B cell (primary cell): Measurements from ENCODE around the gene SIRT4. TPM values are rescaled to one million over a fixed set of nuclear protein-coding genes. Genes with fewer than 3 reads are reported as not detected.
A peak's percentile ranks its signal among the peaks of the same experiment; 100 is the strongest.

Experiments
- ATAC-seq: fragments of 200-7000 bp; cut with Tn5 transposase; one replicate; pipeline ENCODE4 v1.10.0; 2021; ENCODE audit warnings: low read depth, mild to moderate bottlenecking, moderate number of reproducible peaks, moderate library complexity
- CTCF ChIA-PET: fragments of 350-600 bp; sonication (Branson Sonifier 250); formaldehyde crosslinking; loops from one replicate; lab custom pipeline; 2021; ENCODE audit warnings: antibody characterized with exemption, inconsistent platforms; lab: Charles Lee
- POLR2A ChIA-PET: fragments of 350-600 bp; sonication (Branson Sonifier 250); formaldehyde crosslinking; loops from one replicate; lab custom pipeline; 2021; ENCODE audit warnings: antibody characterized with exemption; lab: Charles Lee
- DNase-seq: peaks from one replicate; pipeline ENCODE4 v3.0.0; 2013
- H2AFZ ChIP-seq: 2 replicates; pipeline ENCODE4 v1.6.1; 2012; ENCODE audit warnings: mild to moderate bottlenecking, low read depth, low read length; ENCODE audit not compliant: insufficient read depth, poor library complexity, severe bottlenecking
- H3K27ac ChIP-seq, 2 donors: 1 replicate in 1 of 2; 2 replicates in 1 of 2; pipeline ENCODE4 v1.5.1; 2012 to 2013; ENCODE audit warnings: low read length in 2 of 2, mild to moderate bottlenecking in 2 of 2, moderate library complexity in 1 of 2
- H3K27me3 ChIP-seq, 4 experiments: fragments of 200-600 bp in 1 of 4; sonication (generic) in 1 of 4; replicated peaks in 1 of 4; 1 replicate in 2 of 4; 2 replicates in 2 of 4; pipeline versions ENCODE4 v1.6.1 to v1.7.0; 2013 to 2016; ENCODE audit warnings: low read length in 3 of 4, mild to moderate bottlenecking in 2 of 4, mixed read lengths in 1 of 4, moderate library complexity in 1 of 4; ENCODE audit not compliant: insufficient read depth in 4 of 4, control insufficient read depth in 3 of 4; ENCODE audit errors: control extremely low read depth in 1 of 4
- H3K36me3 ChIP-seq, 2 experiments: replicated peaks in 1 of 2; 1 replicate in 1 of 2; 2 replicates in 1 of 2; pipeline versions ENCODE4 v1.6.1 to v1.7.1; 2013; ENCODE audit warnings: low read length in 1 of 2; ENCODE audit not compliant: insufficient read depth in 2 of 2, control insufficient read depth in 1 of 2; ENCODE audit errors: control extremely low read depth in 1 of 2, extremely low read depth in 1 of 2
- H3K4me1 ChIP-seq, 2 donors: fragments of 200-600 bp in 1 of 2; sonication (generic) in 1 of 2; 1 replicate in 1 of 2; 2 replicates in 1 of 2; pipeline versions ENCODE4 v1.5.1 to v1.6.1; 2013 to 2017; ENCODE audit warnings: low read length in 2 of 2; ENCODE audit not compliant: control insufficient read depth in 2 of 2, insufficient read depth in 2 of 2
- H3K4me2 ChIP-seq: replicated peaks from 2 replicates; pipeline ENCODE3; 2012; ENCODE audit warnings: mild to moderate bottlenecking, low read depth, low read length; ENCODE audit not compliant: poor library complexity, severe bottlenecking
- H3K4me3 ChIP-seq, 5 experiments: fragments of 200-600 bp in 1 of 5; sonication (generic) in 1 of 5; 1 replicate in 3 of 5; 2 replicates in 2 of 5; pipeline versions ENCODE4 v1.5.1 to v1.7.0; 2011 to 2016; ENCODE audit warnings: low read length in 4 of 5, mild to moderate bottlenecking in 4 of 5, low read depth in 2 of 5, control low read depth in 1 of 5, moderate library complexity in 1 of 5; ENCODE audit not compliant: insufficient read depth in 1 of 5; ENCODE audit errors: control extremely low read depth in 1 of 5, extremely low read depth in 1 of 5
- H3K79me2 ChIP-seq: fragments of 200-600 bp; sonication (generic); one replicate; pipeline ENCODE4 v1.6.0; 2016; ENCODE audit warnings: low read length; ENCODE audit not compliant: control insufficient read depth, insufficient read depth
- H3K9ac ChIP-seq: fragments of 200-600 bp; sonication (generic); 2 replicates; pipeline ENCODE4 v1.6.1; 2017; ENCODE audit warnings: mild to moderate bottlenecking, low read length, moderate library complexity
- H3K9me3 ChIP-seq, 3 donors: one replicate each; pipeline versions ENCODE4 v1.6.1 to v1.7.1; 2013; ENCODE audit warnings: low read length in 2 of 3; ENCODE audit not compliant: control insufficient read depth in 2 of 3, insufficient read depth in 1 of 3; ENCODE audit errors: control extremely low read depth in 1 of 3
- H4K20me1 ChIP-seq: 2 replicates; pipeline ENCODE4 v1.6.0; 2012; ENCODE audit warnings: mild to moderate bottlenecking, low read length; ENCODE audit not compliant: insufficient read depth, control insufficient read depth, poor library complexity, severe bottlenecking
- H3K27ac Mint-ChIP-seq: one replicate; pipeline ENCODE4 v1.8.0; 2021; ENCODE audit warnings: mixed read lengths
- H3K27me3 Mint-ChIP-seq: one replicate; pipeline ENCODE4 v1.8.0; 2021; ENCODE audit warnings: mixed read lengths
- H3K4me1 Mint-ChIP-seq: one replicate; pipeline ENCODE4 v1.8.0; 2021; ENCODE audit warnings: mixed read lengths
- H3K4me3 Mint-ChIP-seq: one replicate; pipeline ENCODE4 v1.8.0; 2021; ENCODE audit warnings: mixed read lengths
- H3K9me3 Mint-ChIP-seq: one replicate; pipeline ENCODE4 v1.8.0; 2022; ENCODE audit warnings: mixed read lengths; ENCODE audit not compliant: insufficient read depth
- EZH2 ChIP-seq: IDR thresholded peaks from 2 replicates; pipeline ENCODE4 v1.6.1; 2012; ENCODE audit warnings: borderline replicate concordance, low read depth, mild to moderate bottlenecking, moderate library complexity, low read length; ENCODE audit not compliant: insufficient read depth, poor library complexity, severe bottlenecking
- WGBS: methylation state at CpG from one replicate; pipeline ENCODE4 v1.1.5; 2013; ENCODE audit warnings: missing lambda C conversion rate; ENCODE audit not compliant: insufficient coverage; 5-methylcytosine and 5-hydroxymethylcytosine counted together
- intact Hi-C: fragments of 100-400 bp; cut with micrococcal nuclease; formaldehyde crosslinking; loops from one replicate; pipeline ENCODE4 v1.10.0; 2022
- polyA plus RNA-seq: library from polyadenylated mRNA; depleted of rRNA; stranded (reverse); fragments of >200 nt; gene quantifications from 2 replicates; pipeline ENCODE4 v1.2.3, GENCODE V29; 2012
- total RNA-seq, 2 donors: library from RNA; stranded (reverse); fragments of 120-200 nt in 1 of 2; gene quantifications; 1 replicate in 1 of 2; 2 replicates in 1 of 2; pipeline versions ENCODE4 v1.2.3 to v1.2.4, GENCODE V29; 2013 to 2022
- TF ChIP-seq, protein P1 (sequence below): fragments of 200-600 bp; IDR thresholded peaks from one replicate; pipeline ENCODE4 v1.8.0; 2022; ENCODE audit warnings: antibody characterized with exemption, mild to moderate bottlenecking

The SIRT4 gene
- total and polyA plus RNA-seq, 2 donors (not counting 1 experiment from before 2014, with no cell fraction given) = 1.5 to 4.8 TPM

DNA sequence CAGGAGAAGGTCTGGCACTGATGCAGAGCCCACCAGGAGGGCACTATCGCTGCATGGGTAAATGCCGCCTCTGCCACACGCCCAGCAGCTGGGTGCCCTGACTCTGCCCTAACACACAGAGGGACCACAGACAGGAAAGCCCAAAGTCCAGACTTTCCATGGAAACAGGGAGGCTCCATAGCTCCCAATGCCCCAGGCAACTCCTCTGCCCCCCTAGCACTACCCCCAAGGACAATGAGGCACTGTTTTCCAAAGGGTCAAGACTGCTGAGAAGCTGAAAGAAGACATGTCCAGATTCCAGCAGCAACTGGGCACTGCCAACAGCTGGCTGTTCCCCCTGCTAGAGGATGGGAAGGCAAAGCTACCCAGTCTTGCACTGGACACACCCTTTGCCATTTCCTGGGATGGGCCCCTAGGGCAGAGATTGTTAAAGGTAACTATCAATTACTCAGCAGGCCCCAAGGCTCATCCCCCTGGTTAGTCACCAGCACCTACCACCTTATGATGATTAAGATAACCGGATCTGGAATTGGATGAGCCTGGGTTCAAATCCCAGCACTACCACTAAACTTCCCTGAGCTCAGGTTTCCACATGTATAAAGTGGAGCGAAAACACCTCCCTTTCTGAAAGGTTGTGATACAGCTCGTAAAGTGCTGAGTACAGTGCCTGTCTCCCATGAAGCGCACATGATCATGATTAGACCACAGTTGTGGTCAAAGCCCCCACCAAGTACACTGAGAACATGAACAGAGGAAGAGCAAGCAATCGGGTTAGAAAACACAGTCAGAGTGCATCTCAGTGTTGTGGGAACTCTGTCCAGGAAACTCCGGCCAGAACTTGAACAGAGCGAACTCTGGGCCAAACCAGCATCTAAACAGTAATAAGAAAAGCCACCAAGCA is 39.9 kb upstream of the SIRT4 start:
- DNase-seq (no peak), ATAC-seq (no peak)
- Histone ChIP-seq H3K36me3 (no peaks in the 10 kb centered on the region), H3K27me3 (peaks cover 0 to 63% (median 32%) of the 10 kb centered on the region in 4 experiments), H4K20me1 (peaks cover 5% of the 10 kb centered on the region), H3K27ac (no peak overlapping the region), H3K4me1 (peaks cover 28 to 35% of the 10 kb centered on the region in 2 donors), H3K9ac (no peak overlapping the region), H3K79me2 (no peaks in the 10 kb centered on the region), H3K9me3 (no peaks in the 10 kb centered on the region), H3K4me3 (peak overlapping the region in 1 of 5 experiments; percentile 56), H2AFZ (no peak overlapping the region), H3K4me2 (no peak overlapping the region)
- TF ChIP-seq, protein P1, sequence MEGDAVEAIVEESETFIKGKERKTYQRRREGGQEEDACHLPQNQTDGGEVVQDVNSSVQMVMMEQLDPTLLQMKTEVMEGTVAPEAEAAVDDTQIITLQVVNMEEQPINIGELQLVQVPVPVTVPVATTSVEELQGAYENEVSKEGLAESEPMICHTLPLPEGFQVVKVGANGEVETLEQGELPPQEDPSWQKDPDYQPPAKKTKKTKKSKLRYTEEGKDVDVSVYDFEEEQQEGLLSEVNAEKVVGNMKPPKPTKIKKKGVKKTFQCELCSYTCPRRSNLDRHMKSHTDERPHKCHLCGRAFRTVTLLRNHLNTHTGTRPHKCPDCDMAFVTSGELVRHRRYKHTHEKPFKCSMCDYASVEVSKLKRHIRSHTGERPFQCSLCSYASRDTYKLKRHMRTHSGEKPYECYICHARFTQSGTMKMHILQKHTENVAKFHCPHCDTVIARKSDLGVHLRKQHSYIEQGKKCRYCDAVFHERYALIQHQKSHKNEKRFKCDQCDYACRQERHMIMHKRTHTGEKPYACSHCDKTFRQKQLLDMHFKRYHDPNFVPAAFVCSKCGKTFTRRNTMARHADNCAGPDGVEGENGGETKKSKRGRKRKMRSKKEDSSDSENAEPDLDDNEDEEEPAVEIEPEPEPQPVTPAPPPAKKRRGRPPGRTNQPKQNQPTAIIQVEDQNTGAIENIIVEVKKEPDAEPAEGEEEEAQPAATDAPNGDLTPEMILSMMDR = no peak
- no peak for TF ChIP-seq EZH2
- peaks cover 46% of the 10 kb centered on the region for H3K27me3 Mint-ChIP-seq
- H3K27ac Mint-ChIP-seq = no peak overlapping the region
- peaks cover 24% of the 10 kb centered on the region for H3K4me1 Mint-ChIP-seq
- ChIA-PET CTCF (interaction anchor here (0.6 to 11.9 kb wide), 4 partner anchors 13 to 140 kb away, joined by 3 to 313 read pairs (median 4); partner anchors contain the start of gene RNU4-1), POLR2A (interaction anchor here (0.7 kb wide), 1 partner anchor 34 kb away, joined by 3 read pairs; no protein-coding TSS in a partner anchor)
- no peak overlapping the region for H3K4me3 Mint-ChIP-seq
- 73% methylated on average over 8 of the region's 10 CpGs for WGBS
- intact Hi-C loops = no loop called here
- H3K9me3 Mint-ChIP-seq = no peaks in the 10 kb centered on the region
